Motor neuron (in vitro differentiated cells): Measurements from ENCODE around the gene QDPR. TPM values are rescaled to one million over a fixed set of nuclear protein-coding genes. Genes with fewer than 3 reads are reported as not detected.

ENCODE experiments used
- ATAC-seq, 8 experiments: fragments of 200-7000 bp; cut with Tn5 transposase; replicated peaks in 6 of 8; 2 replicates each; pipeline ENCODE4 v1.8.0; 2021; ENCODE audit warnings: mild to moderate bottlenecking in 8 of 8, moderate library complexity in 8 of 8
- H3K27ac ChIP-seq, 2 donors: fragments of 250-450 bp; sonication (Bioruptor Pico); 2 replicates each; pipeline ENCODE4 v1.9.0; 2021; ENCODE audit warnings: antibody characterized with exemption in 2 of 2, mild to moderate bottlenecking in 2 of 2, moderate library complexity in 1 of 2
- H3K4me1 ChIP-seq, 2 donors: fragments of 250-450 bp; sonication (Bioruptor Pico); replicated peaks in 1 of 2; 2 replicates each; pipeline ENCODE4 v1.6.1; 2021; ENCODE audit warnings: antibody characterized with exemption in 2 of 2, mild to moderate bottlenecking in 2 of 2, moderate library complexity in 1 of 2
- H3K4me3 ChIP-seq, 5 donors: fragments of 250-450 bp; sonication (Bioruptor Pico); 2 replicates each; pipeline ENCODE4 v1.9.0; 2021; ENCODE audit warnings: antibody characterized with exemption in 5 of 5, mild to moderate bottlenecking in 5 of 5, moderate library complexity in 4 of 5
- WGBS, 10 experiments: fragments of 450-650 bp; shearing (Covaris generic); methylation state at CpG; one replicate each; pipeline ENCODE4 v1.0.0; 2022; 5-methylcytosine and 5-hydroxymethylcytosine counted together
- in situ Hi-C, 9 experiments: fragments of 400-800 bp; cut with MboI; loops; one replicate each; pipeline ENCODE4 v1.15.0; 2021; ENCODE audit warnings: low sequenced_read_pairs in 9 of 9, low pct_unique_long_range_greater_than_20kb in 2 of 9; ENCODE audit not compliant: unreplicated experiment in 9 of 9
- total RNA-seq, 8 experiments: library from RNA; unstranded; fragments of 300-600 nt; gene quantifications; 2 replicates each; pipeline versions ENCODE4 v1.2.3 to v1.2.4, GENCODE V29; 2022

Gene QDPR
- total RNA-seq, 8 experiments from 2014 or later: 8.5 to 25.2 (median 16.3) TPM

DNA sequence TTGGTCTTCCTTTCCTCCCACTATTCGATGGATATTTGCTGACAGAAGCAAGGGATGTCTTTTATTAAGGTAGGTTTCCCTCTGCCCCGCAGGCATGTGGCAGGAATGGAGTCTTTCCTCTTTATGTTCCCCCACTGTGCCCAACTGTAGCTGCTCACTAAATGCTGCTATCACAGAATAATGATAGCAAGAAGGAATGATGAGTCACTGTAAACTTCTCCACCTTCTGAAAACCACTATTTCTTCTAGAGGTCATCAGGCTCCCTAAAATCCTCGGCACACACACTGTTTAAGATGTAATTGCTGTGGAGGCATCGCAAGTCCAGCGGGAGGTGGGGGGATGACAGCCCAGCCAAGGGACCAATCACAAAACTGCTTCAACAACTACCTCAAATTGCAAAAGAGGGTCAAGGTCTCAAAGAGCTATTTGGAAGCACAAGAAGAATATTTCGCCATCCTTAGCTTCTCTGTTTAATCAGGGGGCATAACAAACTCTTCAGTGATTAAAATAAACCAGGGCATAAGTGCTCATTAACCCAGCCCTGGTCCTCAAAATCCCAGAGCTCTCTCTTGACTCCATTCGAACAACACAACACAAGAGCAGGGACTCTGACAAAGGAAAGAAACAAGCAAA lies 13.9 kb downstream of the QDPR start:
- no peak for ATAC-seq
- in situ Hi-C loops: no loop called here
- no peak overlapping the region for H3K4me3 ChIP-seq
- WGBS, 10 experiments: 80 to 100% (median 98%) methylated on average over 1 to 7 of the region's 7 CpGs
- H3K4me1 ChIP-seq: peaks cover 18% of the 10 kb centered on the region in 2 donors
- no peak overlapping the region for H3K27ac ChIP-seq

DNA sequence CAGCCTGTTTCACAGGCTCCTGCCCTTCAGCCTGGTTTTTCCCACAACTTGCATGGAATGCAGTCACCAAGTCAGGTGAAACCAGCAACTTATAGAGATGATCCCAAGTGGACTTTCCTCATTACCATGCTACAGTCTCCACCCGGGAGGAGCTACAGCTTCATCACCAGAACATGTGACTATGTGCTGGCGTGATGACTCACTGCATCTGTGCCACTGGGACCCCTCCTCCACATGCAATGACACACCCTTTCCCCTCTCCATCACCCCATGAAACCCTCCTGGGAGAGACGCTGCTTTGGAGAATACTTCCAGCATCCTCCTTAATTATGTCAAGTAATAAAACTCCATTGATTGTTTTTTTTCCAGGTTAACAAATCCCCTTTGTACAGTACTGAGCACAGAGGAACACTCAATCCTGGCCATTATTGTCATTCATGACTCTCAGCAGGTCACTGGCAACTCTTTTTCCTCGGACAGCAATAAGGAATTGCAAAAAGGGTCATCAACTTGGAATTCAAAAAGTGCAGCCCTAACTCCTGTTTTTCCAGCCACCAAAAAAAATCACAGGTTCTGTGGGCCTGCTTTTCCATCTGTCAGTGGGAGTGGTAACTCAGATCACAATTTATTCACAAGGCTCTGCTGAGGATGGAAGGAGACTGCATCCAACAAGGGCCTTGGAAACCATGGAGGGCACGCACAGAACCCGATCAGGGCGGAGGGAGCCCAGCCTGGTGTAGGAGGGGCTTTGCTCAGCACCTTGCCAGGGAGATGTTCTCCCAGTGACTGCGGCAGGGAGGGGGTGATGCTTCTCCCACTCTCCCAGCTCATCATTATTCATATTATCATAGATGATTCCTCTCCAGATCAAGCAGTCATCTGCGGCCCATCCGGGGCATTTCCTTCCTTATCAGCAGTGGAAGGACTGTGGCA lies 17.4 kb downstream of the QDPR start:
- Histone ChIP-seq H3K27ac (peak overlapping the region; percentile 59 to 74), H3K4me3 (no peak overlapping the region), H3K4me1 (peaks cover 18% of the 10 kb centered on the region in 2 donors)
- peak; percentile 85 to 98 (median 96) for ATAC-seq
- 0 to 93% (median 30%) methylated on average over 1 to 8 of the region's 10 CpGs; no CpG with 5 or more reads in 1 of the 10 experiments for WGBS, 10 experiments
- in situ Hi-C loops: no loop called here

DNA sequence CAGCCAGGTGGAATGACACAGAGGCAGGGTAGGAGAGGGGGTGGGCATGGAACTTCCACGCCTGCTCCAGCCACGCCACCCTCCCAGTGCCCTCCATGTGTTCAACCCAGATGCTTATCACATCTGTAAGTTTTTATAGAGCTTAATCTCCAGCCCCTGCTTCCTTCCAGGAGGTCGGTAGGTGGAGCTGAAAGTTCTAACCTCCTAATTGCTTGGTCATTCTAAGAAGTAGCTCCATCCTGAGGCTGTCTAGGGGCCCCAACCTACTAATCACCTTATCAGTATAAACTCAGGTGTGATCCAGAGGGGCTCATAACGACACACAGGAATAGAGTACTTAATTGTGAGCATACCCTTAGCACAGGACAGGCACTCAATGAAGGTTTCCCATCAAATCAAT lies 18.3 kb downstream of the QDPR start:
- peaks cover 18% of the 10 kb centered on the region in 2 donors for H3K4me1 ChIP-seq
- no peak overlapping the region for H3K4me3 ChIP-seq
- in situ Hi-C loops: no loop called here
- 0 to 100% (median 94%) methylated on average over 1 to 4 of the region's 4 CpGs; no CpG with 5 or more reads in 2 of the 10 experiments for WGBS, 10 experiments
- peak in 1 of 8 experiments; percentile 9 for ATAC-seq
- H3K27ac ChIP-seq: peak overlapping the region; percentile 59 to 74

DNA sequence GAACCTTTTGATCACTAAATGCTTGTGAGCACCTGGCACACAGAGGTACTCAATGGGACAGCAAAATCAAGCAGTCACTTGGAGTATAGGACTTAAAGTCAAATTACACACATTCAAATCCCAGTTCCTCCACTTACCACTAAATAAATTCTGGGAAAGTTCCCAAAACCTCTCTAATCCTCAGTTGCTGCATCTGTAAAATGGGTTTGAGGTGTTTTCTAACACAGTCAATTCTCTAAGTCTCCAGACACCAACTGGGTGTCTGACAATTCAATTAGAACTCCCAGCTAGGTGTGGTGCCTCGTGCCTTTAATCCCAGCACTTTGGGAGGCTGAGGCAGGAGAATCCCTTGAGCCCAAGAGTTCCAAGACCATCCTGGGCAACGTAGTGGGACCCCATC lies 19.0 kb downstream of the QDPR start:
- Histone ChIP-seq H3K4me3 (no peak overlapping the region), H3K27ac (no peak overlapping the region), H3K4me1 (peaks cover 18% of the 10 kb centered on the region in 2 donors)
- in situ Hi-C loops: no loop called here
- ATAC-seq: no peak
- WGBS, 10 experiments: 60 to 100% methylated on average over 2 of the region's 2 CpGs; no CpG with 5 or more reads in 8 of the 10 experiments

DNA sequence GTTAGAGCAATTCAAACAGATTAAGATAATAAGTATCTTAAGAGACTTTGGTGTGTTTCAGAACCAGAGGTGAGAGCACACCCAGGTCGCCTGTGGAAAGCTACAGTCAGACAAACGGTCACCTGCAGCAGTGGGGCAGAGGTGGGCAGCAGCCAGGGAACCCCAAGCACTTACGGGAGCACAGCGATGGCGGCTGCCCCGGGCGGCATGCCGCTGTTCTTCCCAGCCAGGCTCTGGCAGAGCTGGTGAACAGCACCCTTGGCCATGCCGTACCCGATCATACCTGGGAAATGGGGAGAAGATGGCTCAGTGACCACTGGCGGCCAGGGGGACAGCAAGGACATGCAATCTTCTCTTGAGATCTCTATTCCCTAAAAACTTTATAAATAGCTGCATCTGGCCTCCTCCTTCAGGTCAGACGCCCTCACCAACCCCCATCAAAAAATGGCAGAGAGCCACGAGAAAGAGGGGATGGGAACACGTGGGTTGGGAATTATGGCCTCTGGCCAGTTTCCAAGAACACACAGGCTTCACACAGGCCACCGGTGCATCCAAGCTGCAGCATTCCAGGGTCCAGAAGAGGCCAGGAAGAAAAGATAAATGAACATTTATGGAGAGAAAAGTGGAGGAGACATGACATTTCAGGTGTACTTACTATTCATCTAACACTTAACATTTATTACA lies 19.7 kb downstream of the QDPR start:
- ATAC-seq: no peak
- 71 to 90% (median 87%) methylated on average over 1 to 11 of the region's 15 CpGs; no CpG with 5 or more reads in 2 of the 10 experiments for WGBS, 10 experiments
- Histone ChIP-seq H3K4me1 (peaks cover 18% of the 10 kb centered on the region in 2 donors), H3K27ac (no peak overlapping the region), H3K4me3 (no peak overlapping the region)
- in situ Hi-C loops: no loop called here

DNA sequence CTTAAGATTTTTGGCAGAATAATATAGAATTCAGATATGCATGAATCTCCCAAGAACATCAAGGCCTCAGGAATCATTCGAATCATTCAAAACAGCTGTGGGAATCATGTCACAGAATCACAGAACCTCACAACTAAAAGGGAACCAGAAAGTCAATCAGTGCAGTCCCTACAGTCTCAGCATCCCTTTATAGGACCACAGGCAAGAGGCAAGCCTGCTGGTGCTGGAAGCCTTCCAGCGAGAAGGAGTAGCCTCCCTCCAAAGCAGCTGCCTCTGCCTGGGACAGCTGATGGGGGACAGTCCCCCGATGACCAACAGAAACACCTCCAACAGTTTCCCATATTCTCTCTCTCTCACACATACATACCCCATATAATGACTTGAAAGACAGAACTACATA lies 20.7 kb downstream of the QDPR start:
- ATAC-seq: no peak
- WGBS, 10 experiments: 69 to 100% (median 89%) methylated on average over 1 to 3 of the region's 3 CpGs; no CpG with 5 or more reads in 3 of the 10 experiments
- Histone ChIP-seq H3K4me3 (no peak overlapping the region), H3K4me1 (peaks cover 18% of the 10 kb centered on the region in 2 donors), H3K27ac (no peak overlapping the region)
- in situ Hi-C loops: no loop called here

DNA sequence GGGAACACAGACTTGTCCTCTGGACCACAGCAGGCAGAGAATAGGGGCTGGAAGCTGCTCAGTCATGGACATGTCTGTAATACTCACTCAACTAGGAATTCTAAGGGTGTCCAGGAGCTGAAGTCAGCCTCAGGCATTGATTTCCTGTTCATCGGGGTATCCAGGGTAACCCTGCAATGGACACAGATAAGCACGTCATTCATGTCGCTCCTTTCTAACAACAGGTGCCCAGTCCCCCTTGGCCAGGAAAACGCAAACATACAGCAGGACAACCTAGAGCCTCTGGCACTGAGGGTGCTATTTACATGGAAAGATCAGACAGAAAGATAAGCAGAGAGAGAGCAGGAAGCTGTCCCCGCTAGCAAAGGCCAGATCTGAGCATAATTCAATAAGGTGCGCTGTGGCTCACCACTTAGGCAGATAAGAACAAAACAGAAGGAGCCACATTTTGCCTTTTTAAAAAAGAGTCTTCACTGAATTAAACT lies 21.3 kb downstream of the QDPR start:
- WGBS, 10 experiments: 60 to 100% (median 91%) methylated on average over 1 to 6 of the region's 6 CpGs; no CpG with 5 or more reads in 2 of the 10 experiments
- H3K4me1 ChIP-seq: peaks cover 18% of the 10 kb centered on the region in 2 donors
- H3K27ac ChIP-seq: no peak overlapping the region
- peak in 2 of 8 experiments; percentile 33 to 76 for ATAC-seq
- in situ Hi-C loops: no loop called here
- H3K4me3 ChIP-seq: no peak overlapping the region

DNA sequence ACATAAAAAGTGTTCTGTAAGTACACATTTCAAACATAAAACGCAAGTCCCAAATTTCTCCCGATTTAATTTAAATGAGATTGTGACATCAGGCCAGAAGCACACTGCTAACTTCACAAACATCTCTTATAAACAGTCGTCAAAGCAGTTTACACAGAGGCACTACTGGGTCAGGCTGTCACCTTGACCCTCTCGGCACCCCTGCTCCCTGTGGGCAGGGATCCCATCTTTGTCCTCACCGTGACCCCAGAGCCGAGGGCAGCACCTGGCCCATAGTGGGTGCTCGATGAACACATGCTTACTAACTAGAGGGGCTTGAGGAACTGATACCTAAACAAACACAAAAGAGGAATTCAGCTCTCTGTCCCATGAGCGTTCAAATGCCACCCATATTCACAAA lies 22.2 kb downstream of the QDPR start:
- WGBS, 10 experiments: 73 to 100% (median 94%) methylated on average over 1 to 6 of the region's 8 CpGs; no CpG with 5 or more reads in 3 of the 10 experiments
- no peak for ATAC-seq
- no peak overlapping the region for H3K4me3 ChIP-seq

DNA sequence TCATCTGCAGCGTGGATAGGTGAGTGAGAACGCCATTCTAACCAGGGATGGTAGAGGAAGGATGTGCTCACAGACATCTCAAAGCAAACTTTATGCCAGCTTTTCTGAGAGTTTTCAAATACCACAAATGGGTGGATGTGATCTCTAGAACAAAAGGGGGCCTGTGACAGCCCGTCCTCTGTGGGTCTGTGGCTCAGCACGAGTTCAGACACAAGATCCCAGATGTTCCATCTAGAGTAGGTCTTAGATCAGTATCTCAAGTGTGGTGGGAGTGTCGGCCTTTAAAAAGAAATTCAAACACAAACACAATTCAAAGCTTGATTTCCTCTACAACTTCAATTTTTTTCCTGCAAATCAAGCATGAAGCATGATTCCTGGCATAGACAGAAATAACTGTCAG lies 22.8 kb downstream of the QDPR start:
- peaks cover 7% of the 10 kb centered on the region in 2 donors for H3K4me1 ChIP-seq
- 70 to 100% (median 93%) methylated on average over 1 to 5 of the region's 5 CpGs; no CpG with 5 or more reads in 3 of the 10 experiments for WGBS, 10 experiments
- no peak overlapping the region for H3K27ac ChIP-seq
- in situ Hi-C loops: no loop called here
- no peak overlapping the region for H3K4me3 ChIP-seq
- no peak for ATAC-seq

More for the DNA sequence above, 22.2 kb downstream of the QDPR start:
- Histone ChIP-seq H3K27ac (no peak overlapping the region), H3K4me1 (peaks cover 11% of the 10 kb centered on the region in 2 donors)
- in situ Hi-C loops: no loop called here

DNA sequence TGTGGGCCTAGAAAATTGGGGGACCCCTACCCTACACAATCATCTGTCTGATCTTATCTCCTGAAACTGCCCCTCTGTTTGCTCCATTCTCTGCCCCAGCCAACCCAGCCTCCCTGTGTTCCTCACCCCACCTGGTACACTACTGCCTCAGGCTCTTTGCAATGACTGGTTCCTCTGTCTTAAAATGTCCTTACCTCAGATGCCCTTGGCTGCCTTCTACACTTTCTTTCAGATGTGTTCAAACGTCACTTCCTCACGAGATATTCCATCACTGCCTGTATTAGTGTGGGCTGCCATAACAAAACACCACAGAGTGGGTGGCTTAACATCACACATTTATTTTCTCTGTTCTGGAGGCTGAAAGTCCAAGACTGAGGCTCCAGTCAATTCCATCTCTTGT lies 29.2 kb downstream of the QDPR start:
- no peaks in the 10 kb centered on the region for H3K4me1 ChIP-seq
- no peak overlapping the region for H3K27ac ChIP-seq
- WGBS, 10 experiments: 93 to 100% (median 100%) methylated on average over 2 of the region's 2 CpGs; no CpG with 5 or more reads in 7 of the 10 experiments
- H3K4me3 ChIP-seq: no peak overlapping the region
- no peak for ATAC-seq
- in situ Hi-C loops: no loop called here

DNA sequence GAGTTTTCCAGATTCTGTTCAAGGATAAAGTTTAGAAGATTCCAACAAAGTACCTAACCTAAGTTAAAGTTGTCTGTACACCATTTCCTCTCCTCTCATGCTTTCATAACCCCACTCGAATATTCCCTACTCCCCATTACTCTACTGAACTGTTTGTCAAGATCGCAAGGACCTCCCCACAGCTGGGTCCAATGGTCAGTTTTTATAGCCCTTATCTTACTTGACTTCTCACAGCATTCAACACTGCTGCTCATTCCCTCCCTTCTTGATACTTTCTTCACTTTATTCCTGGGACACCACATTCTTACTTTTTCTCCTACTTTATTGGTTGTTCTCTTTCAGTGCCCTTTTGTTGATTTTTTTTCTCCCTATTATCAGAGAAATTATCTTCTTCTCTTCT lies 30.9 kb downstream of the QDPR start:
- Histone ChIP-seq H3K4me3 (no peak overlapping the region), H3K4me1 (no peaks in the 10 kb centered on the region), H3K27ac (no peak overlapping the region)
- ATAC-seq: no peak
- in situ Hi-C loops: no loop called here
- 91 to 100% (median 94%) methylated on average over 2 of the region's 2 CpGs for WGBS, 10 experiments

DNA sequence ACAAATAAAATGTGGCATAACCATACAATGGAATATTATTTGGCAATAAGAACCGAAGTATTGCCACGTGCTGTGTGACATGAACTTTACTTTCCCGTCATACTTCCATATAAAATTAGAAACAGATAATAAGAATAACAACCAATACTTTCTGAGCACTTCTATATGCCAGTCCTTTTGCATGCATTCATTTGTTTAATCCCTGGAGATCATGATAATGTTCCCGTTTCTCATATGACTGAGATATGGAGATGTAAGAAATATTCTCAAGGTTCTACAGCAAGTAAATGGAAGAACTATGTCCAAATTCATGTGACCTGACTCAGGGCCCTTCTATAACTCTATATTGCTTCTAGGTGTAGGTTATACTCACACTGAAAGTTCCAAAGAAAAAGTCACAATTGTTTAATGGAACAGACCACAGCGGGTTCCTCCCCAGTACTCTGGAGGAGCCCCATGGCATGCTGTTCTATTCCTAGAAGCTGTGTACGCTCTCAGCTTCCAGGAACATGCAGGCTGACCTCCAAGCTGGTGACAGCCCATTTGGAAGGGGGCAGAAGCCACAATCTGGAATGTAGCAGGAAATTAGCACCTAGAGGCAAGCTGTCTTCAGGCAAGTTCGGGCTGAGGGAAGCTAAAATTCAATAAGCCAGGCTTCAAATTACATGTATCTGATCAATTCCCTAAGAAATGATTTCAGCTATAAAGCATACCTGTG lies 31.5 kb downstream of the QDPR start:
- no peaks in the 10 kb centered on the region for H3K4me1 ChIP-seq
- peak in 2 of 8 experiments; percentile 66 to 71 for ATAC-seq
- no peak overlapping the region for H3K4me3 ChIP-seq
- H3K27ac ChIP-seq: no peak overlapping the region
- WGBS, 10 experiments: 37 to 100% (median 80%) methylated on average over 1 to 7 of the region's 7 CpGs; no CpG with 5 or more reads in 1 of the 10 experiments
- in situ Hi-C loops: no loop called here
